ENCODE data around the gene IFT74. TPM values are rescaled to one million over a fixed set of nuclear protein-coding genes. Genes with fewer than 3 reads are reported as not detected.

IFT74 gene
- total and polyA plus RNA-seq, 9 of the 15 experiments (the other 6 are each of a cell fraction or from before 2014, with no cell fraction given) = 6.1 to 13.2 (median 9.3) TPM

DNA sequence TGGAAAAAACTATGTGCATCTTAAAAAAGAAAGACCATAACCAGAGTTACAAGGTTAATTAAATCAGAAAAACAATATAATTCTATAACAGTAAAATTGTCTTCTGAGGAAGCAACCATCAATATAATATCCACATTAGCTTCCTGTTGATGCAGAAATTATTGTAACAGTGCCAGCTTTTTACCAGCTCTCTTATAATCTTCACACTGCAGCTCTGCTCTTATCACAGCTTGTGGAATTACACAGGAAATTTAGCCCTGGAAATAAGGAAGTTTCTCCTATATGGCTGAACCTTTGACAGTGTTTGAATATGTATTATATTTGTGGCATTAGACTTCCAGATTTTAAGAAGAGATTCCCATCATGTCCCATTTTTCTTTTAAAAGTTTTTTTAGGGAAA lies 103.7 kb downstream of the IFT74 start:
- no peak overlapping the region for H2AFZ ChIP-seq (ENCODE audit: low read depth, low read length)
- H4K20me1 ChIP-seq (replicated peaks; ENCODE audit: control insufficient read depth, insufficient read depth, low read length) = no peaks in the 10 kb centered on the region
- POLR2A ChIA-PET = no interaction called here
- H3K9me3 ChIP-seq (replicated peaks; ENCODE audit: control insufficient read depth, insufficient read depth, low read depth, low read length) = no peaks in the 10 kb centered on the region
- H3K4me1 ChIP-seq (replicated peaks in 1 of 2; ENCODE audit: control insufficient read depth in 2 of 2, insufficient read depth in 2 of 2, low read length in 2 of 2) = no peaks in the 10 kb centered on the region
- no peak overlapping the region for H3K9ac ChIP-seq (ENCODE audit: insufficient read depth in 1 of 2, low read depth in 2 of 2, low read length in 2 of 2)
- FAIRE-seq (no peak), DNase-seq (ENCODE audit: extremely low read depth in 1 of 4, low spot score in 3 of 4) (peak in 1 of 4 experiments; percentile 0), ATAC-seq (no peak)
- in situ Hi-C loops (cut with MboI) = no loop called here
- H3K36me3 ChIP-seq (ENCODE audit: control insufficient read depth, insufficient read depth, low read length) = no peaks in the 10 kb centered on the region
- intact Hi-C loops (cut with micrococcal nuclease) = no loop called here
- H3K4me2 ChIP-seq (ENCODE audit: insufficient read depth, low read length) = no peak overlapping the region
- no peaks in the 10 kb centered on the region for H3K79me2 ChIP-seq (ENCODE audit: control insufficient read depth, insufficient read depth, low read length)
- no peak for TF ChIP-seq ETS2 (tag; IDR thresholded peaks at IDR 0.05; ENCODE audit: borderline replicate concordance, poor library complexity, severe bottlenecking)
- 0 out of 2 replicates have a peak, but pooled peaks have one; percentile 26 for TF ChIP-seq ARID1B (IDR thresholded peaks at IDR 0.05)
- peak; percentile 32; the same call in 1 of the 2 replicates for TF ChIP-seq NFIC (IDR thresholded peaks at IDR 0.05)
- no peak overlapping the region for H3K4me3 ChIP-seq
- H3K27ac ChIP-seq (ENCODE audit: extremely low read depth, low read depth, low read length) = no peak overlapping the region
- no peaks in the 10 kb centered on the region for H3K27me3 ChIP-seq (ENCODE audit: control insufficient read depth in 2 of 2, insufficient read depth in 2 of 2, low read length in 2 of 2)
- no peaks in the 10 kb centered on the region for H3K9me1 ChIP-seq (ENCODE audit: control insufficient read depth, insufficient read depth, low read length)
- no TSS peak for BruUV-seq (replicated peaks)
- CTCF ChIA-PET (ENCODE audit: low intra/inter-chr PET ratio) = no interaction called here

DNA sequence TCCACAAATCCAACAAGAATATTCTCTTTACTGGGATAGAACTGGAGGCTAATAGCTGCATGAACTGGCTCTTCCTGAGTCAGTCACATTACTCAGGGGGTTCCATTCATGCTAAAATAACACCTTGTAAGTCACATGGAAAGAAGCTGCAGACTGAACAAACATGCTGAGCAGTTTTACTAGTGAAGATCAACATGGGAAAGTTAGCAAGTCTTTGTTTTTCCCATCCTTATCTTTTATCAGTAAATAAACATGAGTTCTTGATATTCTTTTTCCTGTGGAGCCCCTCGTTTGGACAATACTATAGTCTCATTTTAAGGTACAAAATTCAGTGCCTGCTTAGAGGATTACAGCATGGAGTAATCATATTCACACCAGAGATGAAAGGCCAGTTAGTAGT lies 109.1 kb downstream of the IFT74 start:
- no peaks in the 10 kb centered on the region for H3K9me3 ChIP-seq (replicated peaks; ENCODE audit: control insufficient read depth, insufficient read depth, low read depth, low read length)
- no peak overlapping the region for H2AFZ ChIP-seq (ENCODE audit: low read depth, low read length)
- intact Hi-C loops (cut with micrococcal nuclease) = no loop called here
- WGBS (ENCODE audit: insufficient coverage, low coverage, missing lambda C conversion rate) = 0% methylated on average over 1 of the region's 1 CpG
- no peaks in the 10 kb centered on the region for H3K27me3 ChIP-seq (ENCODE audit: control insufficient read depth in 2 of 2, insufficient read depth in 2 of 2, low read length in 2 of 2)
- H3K36me3 ChIP-seq (ENCODE audit: control insufficient read depth, insufficient read depth, low read length) = no peaks in the 10 kb centered on the region
- no peaks in the 10 kb centered on the region for H4K20me1 ChIP-seq (replicated peaks; ENCODE audit: control insufficient read depth, insufficient read depth, low read length)
- BruUV-seq (replicated peaks) = no TSS peak
- ATAC-seq = no peak
- no peak overlapping the region for H3K27ac ChIP-seq (ENCODE audit: extremely low read depth, low read depth, low read length)
- no peak for FAIRE-seq
- no peaks in the 10 kb centered on the region for H3K4me1 ChIP-seq (replicated peaks in 1 of 2; ENCODE audit: control insufficient read depth in 2 of 2, insufficient read depth in 2 of 2, low read length in 2 of 2)
- H3K9me1 ChIP-seq (ENCODE audit: control insufficient read depth, insufficient read depth, low read length) = no peaks in the 10 kb centered on the region
- H3K4me3 ChIP-seq = no peak overlapping the region
- H3K9ac ChIP-seq (ENCODE audit: insufficient read depth in 1 of 2, low read depth in 2 of 2, low read length in 2 of 2) = no peak overlapping the region
- POLR2A ChIA-PET = no interaction called here
- CTCF ChIA-PET (ENCODE audit: low intra/inter-chr PET ratio) = no interaction called here
- in situ Hi-C loops (cut with MboI) = no loop called here
- H3K4me2 ChIP-seq (ENCODE audit: insufficient read depth, low read length) = no peak overlapping the region
- DNase-seq (ENCODE audit: extremely low read depth in 1 of 4, low spot score in 3 of 4) = no peak
- no peaks in the 10 kb centered on the region for H3K79me2 ChIP-seq (ENCODE audit: control insufficient read depth, insufficient read depth, low read length)
- TF ChIP-seq RBFOX2 (IDR thresholded peaks at IDR 0.05; ENCODE audit: low read depth, low read length) = no peak
- TF ChIP-seq, protein P1, sequence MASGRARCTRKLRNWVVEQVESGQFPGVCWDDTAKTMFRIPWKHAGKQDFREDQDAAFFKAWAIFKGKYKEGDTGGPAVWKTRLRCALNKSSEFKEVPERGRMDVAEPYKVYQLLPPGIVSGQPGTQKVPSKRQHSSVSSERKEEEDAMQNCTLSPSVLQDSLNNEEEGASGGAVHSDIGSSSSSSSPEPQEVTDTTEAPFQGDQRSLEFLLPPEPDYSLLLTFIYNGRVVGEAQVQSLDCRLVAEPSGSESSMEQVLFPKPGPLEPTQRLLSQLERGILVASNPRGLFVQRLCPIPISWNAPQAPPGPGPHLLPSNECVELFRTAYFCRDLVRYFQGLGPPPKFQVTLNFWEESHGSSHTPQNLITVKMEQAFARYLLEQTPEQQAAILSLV (tag; IDR thresholded peaks at IDR 0.05) = no peak
- TF ChIP-seq, protein P2, sequence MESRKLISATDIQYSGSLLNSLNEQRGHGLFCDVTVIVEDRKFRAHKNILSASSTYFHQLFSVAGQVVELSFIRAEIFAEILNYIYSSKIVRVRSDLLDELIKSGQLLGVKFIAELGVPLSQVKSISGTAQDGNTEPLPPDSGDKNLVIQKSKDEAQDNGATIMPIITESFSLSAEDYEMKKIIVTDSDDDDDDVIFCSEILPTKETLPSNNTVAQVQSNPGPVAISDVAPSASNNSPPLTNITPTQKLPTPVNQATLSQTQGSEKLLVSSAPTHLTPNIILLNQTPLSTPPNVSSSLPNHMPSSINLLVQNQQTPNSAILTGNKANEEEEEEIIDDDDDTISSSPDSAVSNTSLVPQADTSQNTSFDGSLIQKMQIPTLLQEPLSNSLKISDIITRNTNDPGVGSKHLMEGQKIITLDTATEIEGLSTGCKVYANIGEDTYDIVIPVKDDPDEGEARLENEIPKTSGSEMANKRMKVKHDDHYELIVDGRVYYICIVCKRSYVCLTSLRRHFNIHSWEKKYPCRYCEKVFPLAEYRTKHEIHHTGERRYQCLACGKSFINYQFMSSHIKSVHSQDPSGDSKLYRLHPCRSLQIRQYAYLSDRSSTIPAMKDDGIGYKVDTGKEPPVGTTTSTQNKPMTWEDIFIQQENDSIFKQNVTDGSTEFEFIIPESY (CRISPR knock-in tag; IDR thresholded peaks at IDR 0.05) = no peak
- TF ChIP-seq ELF1 (tag; IDR thresholded peaks at IDR 0.05) = no peak
- TF ChIP-seq DMBX1 (CRISPR knock-in tag; IDR thresholded peaks at IDR 0.05; ENCODE audit: borderline replicate concordance) = no peak
- TF ChIP-seq, protein P3, sequence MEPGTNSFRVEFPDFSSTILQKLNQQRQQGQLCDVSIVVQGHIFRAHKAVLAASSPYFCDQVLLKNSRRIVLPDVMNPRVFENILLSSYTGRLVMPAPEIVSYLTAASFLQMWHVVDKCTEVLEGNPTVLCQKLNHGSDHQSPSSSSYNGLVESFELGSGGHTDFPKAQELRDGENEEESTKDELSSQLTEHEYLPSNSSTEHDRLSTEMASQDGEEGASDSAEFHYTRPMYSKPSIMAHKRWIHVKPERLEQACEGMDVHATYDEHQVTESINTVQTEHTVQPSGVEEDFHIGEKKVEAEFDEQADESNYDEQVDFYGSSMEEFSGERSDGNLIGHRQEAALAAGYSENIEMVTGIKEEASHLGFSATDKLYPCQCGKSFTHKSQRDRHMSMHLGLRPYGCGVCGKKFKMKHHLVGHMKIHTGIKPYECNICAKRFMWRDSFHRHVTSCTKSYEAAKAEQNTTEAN (CRISPR knock-in tag; IDR thresholded peaks at IDR 0.05) = no peak
- TF ChIP-seq CTBP1 (IDR thresholded peaks at IDR 0.05; ENCODE audit: borderline replicate concordance) = no peak
- no peak for TF ChIP-seq THRAP3 (IDR thresholded peaks at IDR 0.05; ENCODE audit: borderline replicate concordance)
- no peak for TF ChIP-seq RBM14 (IDR thresholded peaks at IDR 0.05; ENCODE audit: borderline replicate concordance, insufficient read depth, low read depth, low read length)
- no peak for TF ChIP-seq SIRT6 (IDR thresholded peaks at IDR 0.05; ENCODE audit: low read depth, low read length)
